GM21447 (cell line): ENCODE results near the gene PFKFB2.

Experiments
- ATAC-seq: cut with Tn5 transposase; IDR thresholded peaks from one replicate; pipeline ENCODE4 v1.9.1; 2021; ENCODE audit not compliant: unreplicated experiment

Gene PFKFB2

GRCh38 chr1:207021876-207022596 lies 31.0 kb upstream of the PFKFB2 start:
- no peak for ATAC-seq

DNA sequence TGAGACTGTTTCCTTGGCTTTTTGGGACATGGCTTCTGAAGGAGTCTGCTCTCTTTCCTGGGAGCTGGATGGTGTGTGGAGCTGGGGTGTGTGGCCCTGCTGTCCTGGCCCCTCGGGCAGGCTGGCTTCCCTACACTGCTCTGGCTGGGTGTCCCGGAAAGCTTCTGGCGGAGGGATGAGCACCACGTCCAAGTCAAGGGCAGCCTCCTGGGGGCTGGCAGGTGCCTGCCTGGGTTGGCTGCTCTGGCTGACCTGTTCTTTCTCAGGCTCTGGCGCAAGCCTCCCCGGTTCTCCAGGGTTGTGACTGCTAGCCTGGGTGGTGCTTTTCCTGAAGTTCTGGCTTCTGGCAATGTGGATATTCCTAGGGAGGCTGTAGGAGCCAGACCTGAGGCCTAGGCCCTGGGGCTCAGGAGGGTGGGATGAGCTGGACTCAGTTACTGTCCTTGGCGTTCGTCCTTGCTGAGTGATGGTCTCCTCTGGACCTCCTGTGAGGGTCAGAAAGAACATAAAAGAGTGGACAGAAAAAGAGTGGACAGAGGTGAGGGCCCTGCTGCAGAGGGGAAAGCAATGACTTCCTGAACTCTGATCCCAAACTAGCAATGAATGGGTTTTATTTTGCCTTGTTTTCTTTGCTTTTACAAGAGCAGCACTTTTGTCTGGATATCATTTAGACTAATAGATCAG lies 29.9 kb upstream of the PFKFB2 start:
- no peak for ATAC-seq

DNA sequence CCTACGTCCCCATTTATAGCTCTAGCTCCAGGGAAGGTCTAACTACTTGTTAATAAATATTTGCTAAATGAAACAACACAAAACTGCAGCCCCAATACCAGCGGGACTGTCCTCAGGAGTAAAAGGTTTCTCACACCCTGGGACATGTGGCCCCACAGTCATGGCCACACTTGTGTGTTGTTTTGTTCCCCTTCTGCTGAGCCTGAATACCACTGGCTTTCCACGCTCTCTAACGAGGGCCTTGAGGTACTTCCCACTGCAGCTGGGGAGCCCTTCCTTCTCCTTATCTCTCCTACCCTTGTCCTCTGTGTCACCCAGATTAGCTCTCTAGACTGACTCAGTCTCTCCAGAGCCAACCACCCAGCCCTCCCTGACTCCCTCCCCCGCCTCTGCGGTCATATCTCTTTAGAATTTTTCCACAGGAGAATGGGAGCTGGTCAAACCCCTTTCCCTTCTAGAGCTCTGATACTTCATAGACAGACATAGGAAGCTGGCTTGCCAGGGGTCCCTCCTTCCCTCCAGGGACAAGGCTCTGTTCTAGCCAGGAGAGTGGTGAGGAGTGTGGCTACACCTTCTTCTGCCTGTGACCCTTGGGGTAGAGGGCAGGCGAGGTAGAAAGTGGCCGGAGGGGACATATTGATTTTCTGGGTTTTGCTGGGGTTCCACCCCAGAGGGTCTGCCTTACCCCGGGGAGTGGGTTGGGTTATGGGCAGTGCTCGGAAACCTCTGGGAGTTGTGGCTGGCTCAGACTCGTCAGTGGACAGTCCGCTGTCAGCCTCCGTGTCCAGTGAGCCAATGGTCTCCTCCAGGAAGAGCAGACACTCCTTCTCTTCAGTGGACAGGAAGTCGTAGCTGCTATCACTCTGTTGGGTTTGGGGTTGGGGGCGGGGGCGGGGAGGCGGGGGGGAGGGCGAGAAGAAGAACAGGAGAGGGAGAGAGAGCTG lies 28.6 kb upstream of the PFKFB2 start:
- no peak for ATAC-seq

- no peak for ATAC-seq
Observed at GRCh38 chr1:207025146-207025880, 27.8 kb upstream of the PFKFB2 start.

DNA sequence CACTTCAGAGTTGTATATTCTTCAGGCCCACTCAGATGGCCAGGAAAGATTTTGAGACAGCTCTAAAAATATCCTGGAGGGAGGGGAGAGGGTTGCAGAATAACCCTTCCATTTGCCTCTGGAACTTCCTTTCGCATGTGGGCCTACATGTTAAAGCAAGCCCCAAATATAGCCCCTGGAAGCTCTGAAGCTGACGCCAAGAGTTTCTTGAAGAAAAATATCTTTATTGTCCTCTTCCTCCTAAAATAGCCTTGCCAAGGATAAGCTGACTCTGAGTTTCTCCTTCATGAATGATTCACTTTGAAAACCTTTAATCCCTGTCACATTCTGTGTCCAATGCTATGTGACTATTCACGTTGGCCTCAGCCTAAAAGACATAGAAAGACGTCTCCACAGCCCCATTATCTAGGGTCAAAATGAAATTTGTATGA lies 27.0 kb upstream of the PFKFB2 start:
- no peak for ATAC-seq

GRCh38 chr1:207027206-207027777 lies 25.8 kb upstream of the PFKFB2 start:
- no peak for ATAC-seq

DNA sequence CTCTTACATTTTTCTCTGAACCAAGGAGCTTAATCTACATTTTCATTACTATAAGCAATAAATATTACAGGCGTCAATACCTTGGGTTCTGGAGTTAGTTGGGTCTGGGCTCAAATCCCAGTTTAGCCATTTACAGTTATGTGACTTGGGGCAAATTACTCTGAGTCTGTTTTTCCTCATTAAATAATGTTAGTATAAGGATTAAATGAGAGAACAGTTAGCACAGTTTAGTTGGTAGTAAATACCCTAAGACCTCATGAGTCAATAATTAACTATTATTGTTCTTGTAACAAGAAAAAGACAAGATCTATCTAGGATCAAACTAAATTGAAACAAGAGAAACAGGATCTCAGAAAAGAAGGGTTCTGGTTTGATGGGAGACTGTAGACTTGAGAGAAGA lies 25.2 kb upstream of the PFKFB2 start:
- ATAC-seq = no peak

- ATAC-seq = no peak
Observed at GRCh38 chr1:207028884-207029650, 24.0 kb upstream of the PFKFB2 start.

DNA sequence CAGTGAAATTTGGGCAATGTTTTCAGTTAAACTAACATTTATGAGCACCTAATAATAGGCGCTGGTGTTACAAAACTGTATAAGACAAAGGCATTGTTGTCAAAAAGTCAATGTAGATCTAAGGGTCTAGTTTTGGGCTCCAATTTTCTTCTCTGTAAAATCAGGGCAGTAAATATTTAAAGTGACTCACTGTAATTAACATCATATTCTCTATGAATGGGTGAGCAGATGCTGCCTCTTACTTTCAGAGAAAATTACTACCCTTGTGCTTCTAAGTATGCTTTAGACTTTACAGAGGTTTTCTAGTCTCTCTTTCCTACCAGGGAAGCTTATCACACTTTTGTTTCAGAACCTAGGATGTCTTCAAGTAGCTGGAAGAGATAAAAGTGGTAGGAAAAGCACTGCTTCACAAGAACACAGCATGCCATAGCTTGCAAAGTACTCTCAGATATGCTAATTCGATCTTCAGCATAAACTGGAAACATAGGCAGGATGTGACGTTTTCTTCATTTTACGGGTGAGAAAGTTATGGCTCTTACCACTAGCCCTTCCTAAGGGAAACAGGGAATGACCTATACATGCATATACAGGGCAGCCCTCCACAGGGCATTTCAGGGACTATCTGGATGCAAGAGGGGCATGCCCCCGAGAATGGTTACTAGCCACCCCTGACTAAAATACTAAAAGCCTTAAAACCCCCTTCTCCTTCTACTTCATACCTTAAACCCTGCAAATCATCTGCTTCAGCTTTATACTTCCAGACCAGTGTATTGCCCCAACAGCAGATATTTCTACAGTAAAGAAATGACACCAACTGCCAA lies 23.2 kb upstream of the PFKFB2 start:
- ATAC-seq = no peak

- no peak for ATAC-seq
Observed at GRCh38 chr1:207030522-207031009, 22.5 kb upstream of the PFKFB2 start.

DNA sequence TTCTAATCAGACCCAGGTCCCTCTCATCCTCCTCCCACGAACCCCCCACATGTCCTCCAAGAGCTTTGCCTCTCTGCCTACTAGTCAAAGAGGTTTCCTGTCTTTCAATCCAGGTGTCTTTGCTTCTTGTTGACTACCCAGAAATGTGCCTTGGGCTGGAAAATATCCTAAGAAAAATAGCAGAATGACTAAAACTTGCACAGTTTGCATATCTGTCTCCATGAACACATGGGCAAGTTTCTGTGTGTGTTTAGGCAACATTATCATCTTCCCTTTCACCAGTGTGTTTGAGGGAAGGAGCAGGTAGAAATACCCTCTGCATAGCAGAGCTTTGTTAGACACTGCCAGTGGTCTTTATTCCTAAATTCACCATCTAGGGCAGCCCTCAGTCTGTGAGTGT lies 22.1 kb upstream of the PFKFB2 start:
- ATAC-seq = no peak

- no peak for ATAC-seq
Observed at GRCh38 chr1:207031632-207032264, 21.3 kb upstream of the PFKFB2 start.

DNA sequence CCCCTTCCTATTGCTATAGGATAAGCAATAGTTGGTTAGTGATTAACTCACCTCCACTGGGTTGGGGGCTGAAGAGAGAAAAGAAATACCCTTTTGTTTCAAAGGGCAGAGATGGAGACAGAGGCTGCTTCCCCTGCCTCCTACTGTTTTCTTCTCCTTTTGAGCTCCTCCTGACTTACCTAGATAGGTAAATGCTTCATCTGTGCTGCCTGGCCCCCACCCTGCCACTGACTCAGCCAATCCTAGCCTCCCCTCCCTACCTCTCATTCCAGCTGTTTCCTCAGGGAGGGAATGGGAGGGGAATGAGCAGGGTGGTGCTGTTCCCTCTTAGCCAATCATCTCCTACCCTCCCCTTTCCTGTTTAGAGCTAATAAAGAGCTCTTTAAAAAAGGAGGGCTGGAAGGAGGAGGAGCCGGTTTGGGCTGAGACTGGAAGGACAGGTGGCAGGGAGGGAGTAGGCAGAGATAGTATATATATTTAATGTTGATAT lies 20.5 kb upstream of the PFKFB2 start, which contains the start of gene C1orf116:
Gene C1orf116, minus strand, starts transcription at position 229 of the 490 bp plus-strand sequence. CDS start 5,158 bp downstream, outside the sequence.
- no peak for ATAC-seq

- ATAC-seq = no peak
Observed at GRCh38 chr1:207033302-207033701, 19.8 kb upstream of the PFKFB2 start.

GRCh38 chr1:207034208-207034607 lies 18.9 kb upstream of the PFKFB2 start:
- ATAC-seq = no peak

- ATAC-seq = no peak
Observed at GRCh38 chr1:207034998-207035397, 18.1 kb upstream of the PFKFB2 start.

DNA sequence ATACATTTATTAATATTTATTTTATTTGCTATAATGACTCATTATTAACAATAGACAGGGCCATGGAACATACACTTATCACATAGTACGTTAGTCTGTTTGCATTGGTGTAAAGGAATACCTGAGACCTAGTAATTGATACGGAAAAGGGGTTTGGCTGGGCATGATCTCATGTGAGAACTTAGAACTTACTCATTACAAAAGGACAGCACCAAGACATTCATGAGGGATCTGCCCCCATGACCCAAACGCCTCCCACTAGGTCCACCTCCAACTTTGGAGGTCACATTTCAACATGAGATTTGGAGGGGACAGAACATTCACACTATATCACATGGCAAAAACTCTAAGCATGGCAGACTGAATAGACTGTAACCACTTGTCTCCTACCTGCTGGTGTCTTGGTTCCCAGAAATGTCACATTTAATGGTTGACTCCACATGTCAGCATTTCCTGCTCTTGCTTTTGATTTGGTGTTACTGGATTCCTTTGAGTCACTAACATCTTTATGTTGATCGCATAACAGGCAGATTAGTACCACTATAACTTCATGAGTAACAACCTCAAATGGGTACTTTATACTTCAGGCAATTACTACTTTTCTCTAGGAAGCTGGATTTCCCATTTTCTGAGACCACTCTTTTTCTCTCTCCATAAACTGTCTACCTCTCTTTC lies 17.1 kb upstream of the PFKFB2 start:
- no peak for ATAC-seq
